ENCODE results near the gene PLEKHM3. TPM values are rescaled to one million over a fixed set of nuclear protein-coding genes. Genes with fewer than 3 reads are reported as not detected.
"Not testable (repeated sequence)": the region's sequence is repeated elsewhere in the genome, so short reads cannot be mapped to it uniquely, and the experiment has no call there.

Gene PLEKHM3
- polyA plus RNA-seq, 3 donors = 11.5 to 13.9 (median 12.1) TPM

DNA sequence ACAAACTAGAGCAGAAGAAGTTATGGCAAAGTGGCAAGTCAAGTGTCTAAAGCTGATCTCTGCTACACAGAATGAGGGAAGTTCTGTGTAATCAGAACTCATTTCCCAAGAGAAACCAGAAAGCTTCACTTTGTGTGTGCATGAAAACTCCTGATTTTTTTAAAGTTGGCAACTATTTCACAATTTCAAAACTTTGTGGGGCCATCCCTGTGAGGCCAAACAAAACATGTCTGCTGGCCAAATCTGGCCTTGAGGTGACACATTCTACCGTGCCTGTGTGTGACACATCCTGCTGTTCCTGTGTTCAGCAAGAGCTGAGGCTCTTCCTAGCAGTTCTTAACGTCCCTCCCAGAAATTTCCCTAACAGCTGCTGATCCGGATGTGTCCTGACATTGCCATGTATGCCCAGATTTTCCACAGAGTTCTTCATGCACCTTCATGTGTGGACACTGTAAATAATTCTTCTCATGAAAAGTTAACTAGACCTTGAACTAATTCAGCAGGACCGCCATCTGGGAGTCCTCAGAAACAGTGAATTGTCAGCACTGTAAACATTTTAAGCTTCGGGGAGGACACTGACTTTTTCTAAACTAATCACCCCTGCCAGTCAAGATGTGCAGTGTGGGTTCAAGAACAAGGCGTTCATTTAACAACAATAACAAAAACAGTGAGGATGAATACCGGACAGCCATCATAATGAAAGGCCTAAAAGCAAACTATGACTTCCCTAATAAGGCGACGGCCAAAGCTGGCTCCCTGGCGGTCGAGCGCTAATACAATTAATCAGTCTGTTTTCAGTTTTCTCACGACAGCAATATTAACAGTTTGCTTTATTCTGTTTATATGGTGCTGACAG, 99.0 kb downstream of the PLEKHM3 start:
- peak; percentile 24 for DNase-seq

DNA sequence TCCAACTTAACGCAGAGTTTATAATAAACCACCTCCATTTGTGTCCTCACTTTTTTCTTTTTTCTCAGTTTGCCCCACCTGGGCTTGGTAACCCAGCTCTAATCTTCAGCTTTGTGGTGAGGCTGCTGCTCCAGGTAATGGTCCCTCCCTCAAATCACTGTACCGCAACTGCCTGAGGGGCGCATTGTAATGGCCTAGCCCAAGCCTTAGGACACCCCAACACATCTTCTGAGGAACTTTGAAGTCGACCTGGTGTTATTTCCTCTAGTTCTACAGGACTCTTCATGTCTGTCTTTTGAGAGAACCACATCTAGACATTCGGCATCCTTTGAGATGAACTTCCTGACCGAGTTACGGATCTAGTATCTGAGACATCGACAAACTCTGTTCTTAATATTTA, 99.7 kb downstream of the PLEKHM3 start:
- no peak for DNase-seq

DNA sequence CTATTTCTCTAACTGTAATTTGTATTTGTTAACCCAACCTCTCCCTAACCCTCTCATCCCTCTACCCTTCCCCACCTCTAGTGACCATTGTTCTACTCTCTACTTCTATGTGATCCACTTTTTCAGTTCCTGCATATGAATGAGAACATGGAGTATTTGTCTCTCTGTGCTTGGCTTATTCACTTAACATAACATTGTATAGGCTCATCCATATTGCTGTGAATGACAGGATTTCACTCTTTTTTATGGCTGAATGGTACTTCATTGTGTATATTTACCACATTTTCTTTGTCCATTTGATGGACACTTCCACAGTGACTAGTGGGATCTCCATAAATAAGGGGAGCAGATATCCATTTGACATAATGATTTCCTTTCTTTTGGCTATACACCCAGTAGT, 103.7 kb downstream of the PLEKHM3 start:
- DNase-seq = no peak

DNA sequence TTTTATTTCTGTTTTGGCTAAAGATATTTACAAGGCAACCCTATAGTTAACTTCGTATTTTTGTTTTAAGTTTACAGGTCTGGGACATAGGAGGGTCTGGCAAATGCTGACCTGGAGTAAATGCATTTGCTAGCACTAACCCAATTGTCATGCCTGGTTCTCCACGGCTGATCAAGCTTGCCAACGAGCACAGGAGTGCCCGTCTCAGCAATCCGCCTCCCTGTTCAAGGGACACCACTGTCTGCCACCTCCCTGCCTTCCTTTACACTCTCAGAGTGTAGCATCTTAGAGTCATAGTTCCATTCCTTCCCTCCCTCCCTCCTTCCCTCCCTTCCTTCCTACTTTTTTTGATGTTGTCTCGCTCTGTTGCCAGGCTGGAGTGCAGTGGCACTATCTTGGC, 104.6 kb downstream of the PLEKHM3 start:
- DNase-seq = no peak

DNA sequence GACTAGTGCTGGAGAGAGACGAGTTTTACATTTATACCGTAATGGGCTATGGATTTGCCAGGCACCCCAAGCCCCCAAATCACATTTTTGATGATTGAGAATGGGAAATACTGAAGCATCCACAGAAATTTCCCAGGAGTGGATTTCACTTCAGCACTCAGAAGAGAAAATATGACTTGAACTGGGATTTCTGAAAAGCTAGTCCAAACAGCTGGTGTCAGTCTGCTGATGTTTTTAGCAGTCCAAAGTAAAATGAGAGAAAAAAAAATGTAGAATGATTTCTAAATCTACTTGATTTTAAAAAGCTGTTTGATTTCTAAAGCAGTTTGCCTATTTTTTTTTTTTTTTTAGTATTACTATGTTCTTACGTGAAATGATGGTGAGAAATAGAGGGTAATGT, 105.0 kb downstream of the PLEKHM3 start:
- no peak for DNase-seq

DNA sequence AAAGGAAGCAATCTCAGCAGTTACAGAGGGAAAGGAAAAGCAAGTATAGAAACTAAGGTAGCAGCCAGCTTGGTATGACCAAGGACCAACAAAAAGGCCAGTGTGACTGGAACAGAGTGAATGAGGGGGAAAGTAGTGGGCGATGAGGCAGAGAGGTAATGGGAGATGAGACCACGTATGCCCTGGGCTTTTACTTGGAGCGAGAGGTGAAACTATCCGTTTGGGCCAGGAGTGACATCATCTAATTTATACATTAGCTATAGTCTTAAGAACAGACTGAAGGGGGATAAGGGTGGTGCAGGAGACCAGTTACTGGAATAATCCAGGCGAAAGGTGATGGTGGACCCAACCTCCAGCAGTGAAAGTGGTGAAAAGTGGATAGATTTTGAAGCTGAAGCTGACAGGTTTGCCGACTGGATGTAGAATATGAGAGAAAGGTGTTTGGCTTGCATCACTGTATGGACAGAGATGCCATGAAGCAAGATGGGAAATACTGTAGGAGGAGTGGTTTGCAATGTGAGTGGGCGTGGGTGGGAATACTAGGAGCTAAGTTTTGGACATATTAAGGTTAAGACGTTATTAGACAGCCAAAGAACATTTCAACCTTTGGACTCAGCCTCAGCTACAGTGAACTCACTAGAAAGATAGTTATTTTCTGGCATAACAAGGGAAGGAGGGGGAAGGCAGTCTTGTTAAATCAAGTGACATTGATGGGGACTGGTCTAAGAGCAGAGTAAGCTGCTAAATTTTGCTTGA, 106.0 kb downstream of the PLEKHM3 start:
- no peak for DNase-seq

DNA sequence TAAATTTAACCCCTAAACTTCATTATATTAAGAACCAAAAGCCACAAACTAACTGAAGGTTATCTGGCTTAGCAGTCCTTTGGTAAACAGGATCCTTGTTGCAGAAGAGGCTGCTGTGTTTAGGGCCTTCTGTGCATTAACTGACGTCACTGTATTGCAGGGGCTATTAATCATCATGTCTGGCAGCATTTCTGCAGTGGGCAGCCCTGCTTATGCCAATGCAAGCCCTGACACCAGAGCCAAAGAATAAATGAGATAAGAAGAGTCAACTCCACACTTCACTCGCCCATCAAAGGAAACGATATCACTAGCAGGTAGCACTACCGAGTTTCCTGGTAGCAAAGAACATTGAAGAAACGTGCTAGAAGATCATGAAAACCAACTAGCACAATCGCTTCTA, 110.6 kb downstream of the PLEKHM3 start:
- no peak for DNase-seq

DNA sequence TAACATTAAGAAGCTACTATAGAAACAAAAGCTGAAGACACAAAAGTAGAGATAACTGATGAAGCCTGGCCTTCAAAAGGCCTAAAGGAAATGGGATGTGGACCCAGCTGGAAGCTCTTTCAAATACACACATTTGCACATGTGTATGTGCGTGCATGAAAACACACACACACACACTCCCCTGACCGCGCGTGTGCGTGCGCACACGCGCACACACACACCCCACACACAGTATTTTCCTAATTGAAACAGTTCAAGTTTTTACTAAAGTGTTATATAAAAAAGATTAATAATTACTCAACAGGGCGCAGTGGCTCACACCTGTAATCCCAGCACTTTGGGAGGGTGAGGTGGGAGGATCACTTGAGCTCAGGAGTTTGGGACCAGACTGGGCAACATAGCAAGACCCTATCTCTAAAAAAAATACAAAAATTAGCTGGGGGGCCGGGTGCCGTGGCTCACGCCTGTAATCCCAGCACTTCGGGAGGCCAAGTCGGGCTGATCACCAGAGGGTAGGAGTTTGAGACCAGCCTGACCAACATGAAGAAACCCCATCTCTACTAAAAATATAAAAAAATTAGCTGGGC, 111.5 kb downstream of the PLEKHM3 start:
- DNase-seq = no peak

DNA sequence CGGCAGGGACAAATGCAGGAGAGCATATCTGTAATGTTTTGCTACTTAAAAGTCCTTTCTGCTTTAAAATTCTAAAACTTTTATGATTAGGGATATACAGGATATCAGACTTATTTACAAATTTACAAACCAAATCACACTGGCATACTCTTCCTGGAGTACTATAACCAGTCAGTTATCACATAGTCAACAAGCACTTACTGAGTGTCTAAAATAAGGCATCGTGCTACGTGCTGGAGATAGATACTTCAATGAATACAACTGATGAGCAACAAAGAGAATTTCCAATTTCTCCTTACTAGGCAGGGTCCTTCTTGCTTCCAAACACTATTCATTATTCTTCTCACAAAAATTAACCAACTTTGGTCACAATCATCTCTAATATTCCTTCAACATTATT, 113.5 kb downstream of the PLEKHM3 start:
- no peak for DNase-seq

DNA sequence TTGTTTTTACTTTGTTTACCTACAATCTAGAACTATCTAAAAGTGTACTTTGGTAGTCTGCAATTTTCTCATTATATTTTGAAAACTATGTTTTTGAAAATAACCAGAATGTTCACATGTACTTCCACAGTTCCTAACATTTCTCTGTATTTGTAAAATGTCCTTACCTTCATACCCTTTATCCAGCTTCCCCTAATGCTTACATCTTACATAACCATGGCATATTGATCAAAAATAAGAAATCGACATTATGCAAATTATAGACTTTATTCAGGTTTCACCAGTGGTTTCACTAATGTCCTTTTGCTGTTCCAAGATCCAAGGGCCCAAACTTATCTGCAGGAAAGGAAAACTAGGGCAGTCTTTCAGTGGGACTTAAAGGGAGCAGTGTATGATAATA, 114.1 kb downstream of the PLEKHM3 start:
- DNase-seq = no peak

DNA sequence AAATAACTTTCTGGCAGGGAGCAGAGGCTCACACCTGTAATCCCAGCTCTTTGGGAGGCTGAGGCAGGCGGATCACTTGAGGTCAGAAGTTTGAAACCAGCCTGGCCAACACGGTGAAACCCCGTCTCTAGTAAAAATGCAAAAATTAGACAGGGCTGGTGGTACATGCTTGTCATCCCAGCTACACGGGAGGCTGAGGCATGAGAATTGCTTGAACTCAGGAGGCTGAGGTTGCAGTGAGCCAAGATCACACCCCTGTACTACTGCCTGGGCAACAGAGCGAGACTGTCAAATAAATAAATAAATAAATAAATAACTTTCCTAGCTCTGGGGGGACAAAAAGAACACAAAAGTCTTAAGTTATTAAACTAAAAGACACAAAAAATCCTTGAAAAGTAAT, 118.8 kb downstream of the PLEKHM3 start:
- not testable (repeated sequence) for DNase-seq

DNA sequence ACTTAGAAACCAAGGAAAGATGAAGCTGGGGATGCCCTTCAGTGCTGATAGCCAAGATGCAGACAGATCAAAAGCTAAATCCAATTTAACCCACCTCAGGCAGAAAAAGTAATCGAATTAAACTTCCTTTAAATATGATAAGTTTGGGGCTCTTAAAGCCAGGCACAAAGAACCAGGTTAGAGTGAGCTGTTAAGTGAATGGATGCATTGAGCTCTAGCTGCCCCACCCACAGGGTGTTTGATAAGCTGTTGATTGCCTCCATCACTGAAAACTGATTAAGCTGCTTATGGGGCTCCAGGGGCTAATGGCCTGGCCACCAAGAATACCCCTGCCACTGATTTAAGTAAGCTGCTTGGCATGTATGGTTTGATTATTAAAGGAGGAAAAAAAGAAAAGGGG, 119.8 kb downstream of the PLEKHM3 start:
- no peak for DNase-seq

DNA sequence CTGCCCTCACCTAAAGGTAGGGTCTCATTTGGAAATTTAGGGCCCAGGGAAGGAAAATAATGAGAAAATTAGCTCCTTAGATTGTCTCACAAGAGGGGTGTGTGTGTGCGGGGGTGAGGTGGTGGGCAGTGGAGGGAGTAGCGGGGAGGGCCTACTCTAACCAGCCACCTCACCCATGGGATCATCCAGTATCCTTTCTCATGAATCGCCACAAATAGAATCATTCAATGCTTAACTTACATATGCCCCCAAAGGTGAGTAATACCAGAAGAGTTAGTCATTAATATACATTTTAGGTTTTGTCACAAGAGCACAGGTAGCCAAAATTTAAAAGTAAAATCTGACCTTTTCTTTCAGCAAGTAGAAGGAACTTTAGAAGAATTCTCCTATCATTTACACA, 122.1 kb downstream of the PLEKHM3 start:
- DNase-seq = no peak

DNA sequence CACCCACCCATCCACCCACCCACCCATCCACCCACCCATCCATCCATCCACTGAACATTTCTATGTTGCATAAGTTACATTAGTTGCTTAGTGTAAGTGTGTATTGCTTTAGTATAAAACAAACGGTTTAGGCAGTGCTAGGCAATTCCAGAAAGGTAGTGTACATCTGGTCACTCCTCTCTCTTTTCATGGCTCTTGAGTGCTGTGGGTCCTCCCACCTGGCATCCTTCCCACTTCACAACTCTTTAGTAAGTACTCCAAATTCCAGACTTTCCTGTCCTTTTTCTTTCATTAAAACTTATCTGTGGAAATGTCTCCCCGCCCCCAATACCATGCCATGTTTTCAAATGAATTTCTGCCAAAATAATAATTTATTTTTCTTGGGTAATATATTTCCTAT, 122.5 kb downstream of the PLEKHM3 start:
- DNase-seq = no peak

DNA sequence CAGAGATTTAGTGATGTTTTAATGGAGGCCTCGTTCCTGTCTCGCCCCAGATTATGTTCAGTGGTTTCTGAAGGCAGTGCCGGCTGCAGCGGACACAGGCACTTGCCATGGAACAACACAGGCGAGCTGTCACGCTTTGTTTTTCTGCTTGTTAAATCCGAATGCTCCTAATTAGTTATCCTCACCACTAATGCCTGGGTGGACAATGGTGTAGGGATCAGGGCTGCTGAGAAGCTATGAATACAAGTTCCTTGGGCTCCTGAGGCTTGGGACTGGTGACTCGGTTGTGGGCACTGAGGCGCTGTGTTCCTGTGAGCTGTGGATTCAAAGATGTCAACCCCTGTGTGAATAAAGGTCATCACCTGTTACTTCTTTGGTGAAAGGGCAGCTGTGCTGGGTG, 123.5 kb downstream of the PLEKHM3 start:
- DNase-seq = no peak

DNA sequence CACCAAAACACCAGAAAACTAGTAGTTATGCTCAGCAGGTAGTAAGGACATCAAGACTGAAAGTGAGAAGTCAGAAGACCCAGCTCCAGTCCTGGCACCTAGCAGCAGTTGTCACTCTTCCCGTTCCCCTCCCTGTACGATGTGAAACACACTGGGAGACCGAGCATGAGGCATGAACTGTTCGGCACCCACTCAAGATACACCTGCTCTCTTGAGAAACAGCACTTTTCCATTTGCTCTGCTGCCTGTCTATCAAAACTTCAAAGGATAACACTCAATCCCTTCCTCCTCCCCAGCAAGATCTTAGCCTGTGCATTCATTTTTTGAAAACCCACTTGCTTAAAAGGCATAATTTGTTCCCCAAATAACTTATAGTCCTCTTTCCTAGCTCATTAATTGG, 123.9 kb downstream of the PLEKHM3 start:
- DNase-seq = no peak

DNA sequence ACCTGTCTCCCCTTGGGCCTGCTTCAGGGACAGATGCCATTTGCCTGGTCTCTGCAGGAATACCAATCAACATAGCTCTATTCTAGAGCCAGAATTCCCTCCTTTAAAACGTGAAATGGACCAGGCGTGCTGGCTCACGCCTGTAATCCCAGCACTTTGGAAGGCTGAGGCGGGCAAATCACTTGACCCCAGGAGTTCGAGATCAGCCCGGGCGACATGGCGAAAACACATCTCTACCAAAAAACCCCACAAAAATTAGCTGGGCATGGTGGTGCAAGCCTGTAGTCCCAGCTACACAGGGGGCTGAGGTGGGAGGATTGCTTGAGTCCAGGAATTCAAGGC, 127.0 kb downstream of the PLEKHM3 start:
- DNase-seq = no peak

DNA sequence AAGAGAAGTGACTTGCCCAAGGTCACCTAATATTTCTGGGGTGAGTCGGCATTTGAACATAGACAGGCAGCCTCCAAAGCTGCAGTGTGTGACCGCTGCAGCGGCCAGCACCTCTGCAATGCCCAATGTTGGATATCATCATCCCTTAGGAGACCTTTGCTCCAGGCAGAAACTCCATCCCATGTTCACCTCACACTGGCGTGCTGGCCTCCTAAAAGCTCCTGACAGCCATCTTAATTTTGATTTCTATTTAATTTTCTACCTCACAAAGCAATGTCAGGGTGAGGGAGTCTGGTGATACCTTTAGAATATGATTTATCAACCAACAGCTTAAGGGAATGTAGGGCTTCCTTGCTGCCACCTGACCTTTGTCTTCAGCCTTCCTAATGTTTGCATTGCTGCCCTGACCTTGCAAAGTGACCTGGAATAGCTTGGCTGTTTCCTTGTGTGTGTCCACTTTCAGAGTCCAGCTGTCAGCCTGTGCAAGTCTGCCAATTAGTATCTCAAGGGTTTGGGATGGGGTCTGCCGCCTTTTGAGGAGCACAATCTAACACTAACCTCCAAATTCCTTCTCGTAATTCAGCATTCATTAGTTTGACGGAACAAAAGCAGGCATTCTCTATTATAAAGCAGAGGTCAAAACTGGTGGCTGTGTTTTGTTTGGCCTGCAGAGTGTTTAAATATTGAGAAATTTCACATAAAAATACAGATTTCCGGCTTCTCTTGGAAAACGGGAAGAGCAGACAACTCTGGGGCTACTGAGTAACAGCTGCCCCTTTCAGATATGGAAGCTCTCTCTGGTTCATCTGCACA, 127.6 kb downstream of the PLEKHM3 start:
- no peak for DNase-seq

DNA sequence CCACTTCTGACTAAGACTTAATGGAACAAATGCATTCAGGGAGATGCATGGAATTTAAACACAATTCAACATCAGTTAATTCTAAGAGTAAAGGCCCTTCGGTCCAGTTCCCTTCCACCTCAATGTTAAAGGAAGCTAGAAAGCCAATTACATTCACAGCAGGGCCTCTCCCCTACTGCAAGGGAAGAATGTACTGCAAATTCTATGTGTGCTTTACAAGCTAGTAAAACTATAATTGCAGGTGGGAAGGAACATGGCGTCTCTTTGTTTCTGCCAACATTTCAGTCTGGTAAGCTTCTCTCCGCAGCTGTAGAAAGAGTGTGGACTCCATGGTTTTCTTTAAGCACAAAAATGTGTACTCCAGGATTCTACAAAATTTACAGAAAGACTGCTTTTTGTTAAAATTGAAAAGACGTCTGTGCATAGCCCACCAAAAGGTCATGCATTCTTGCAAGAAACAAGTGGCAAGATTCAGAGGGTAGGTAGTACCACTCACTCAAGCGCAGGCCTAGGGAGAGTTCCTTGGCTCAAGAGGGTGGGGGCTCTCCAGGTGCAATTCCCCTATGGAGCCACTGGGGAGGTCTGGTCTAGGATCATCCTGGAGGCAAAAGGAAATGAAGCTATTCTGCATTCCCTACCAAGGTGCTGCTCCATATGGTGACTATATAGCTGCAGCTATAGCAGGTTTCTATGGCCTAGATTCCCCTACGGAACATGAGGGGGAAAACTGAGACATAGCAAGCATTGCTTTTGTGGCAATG, 128.6 kb downstream of the PLEKHM3 start:
- no peak for DNase-seq

DNA sequence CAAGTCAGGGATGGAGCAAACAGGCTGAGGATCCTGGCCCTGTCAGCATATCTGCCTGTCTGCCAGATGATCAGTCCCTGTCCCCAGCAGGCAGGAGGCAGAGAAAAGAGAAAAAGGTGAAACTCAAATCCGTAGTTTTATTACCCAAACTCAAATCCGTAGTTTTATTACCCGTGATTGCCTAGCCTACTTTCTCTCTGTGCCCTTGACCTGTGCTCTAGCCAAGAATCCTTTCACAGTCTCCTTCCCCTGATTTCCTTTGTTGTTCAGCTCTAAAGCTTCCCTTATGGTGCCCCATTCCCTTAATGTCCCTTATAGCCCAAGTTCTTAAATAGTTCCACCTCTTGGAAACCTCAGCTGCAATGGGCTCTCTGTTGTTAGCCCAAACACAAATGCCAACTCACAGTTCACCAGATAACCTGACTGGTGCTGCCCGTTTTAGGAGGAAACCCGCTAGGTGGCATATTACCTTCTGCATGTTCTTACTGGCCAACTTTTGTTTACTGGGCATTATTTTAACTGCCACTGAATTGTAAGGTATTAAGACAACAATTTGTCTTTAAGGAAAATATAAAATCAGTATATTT, 130.0 kb downstream of the PLEKHM3 start:
- DNase-seq = no peak

All from renal pelvis (tissue), 4 donors.